GM12874 (cell line): ENCODE results near the gene SRBD1.

ENCODE experiments used
- TF ChIP-seq, protein P1 (sequence below): IDR thresholded peaks from 2 replicates; pipeline ENCODE4 v1.5.1; 2011; ENCODE audit warnings: low read depth, mild to moderate bottlenecking, control low read depth, low read length, moderate library complexity; ENCODE audit not compliant: insufficient read depth

The SRBD1 gene

GRCh38 chr2:45650851-45651414, 39.9 kb upstream of the SRBD1 start:
- TF ChIP-seq, protein P1, sequence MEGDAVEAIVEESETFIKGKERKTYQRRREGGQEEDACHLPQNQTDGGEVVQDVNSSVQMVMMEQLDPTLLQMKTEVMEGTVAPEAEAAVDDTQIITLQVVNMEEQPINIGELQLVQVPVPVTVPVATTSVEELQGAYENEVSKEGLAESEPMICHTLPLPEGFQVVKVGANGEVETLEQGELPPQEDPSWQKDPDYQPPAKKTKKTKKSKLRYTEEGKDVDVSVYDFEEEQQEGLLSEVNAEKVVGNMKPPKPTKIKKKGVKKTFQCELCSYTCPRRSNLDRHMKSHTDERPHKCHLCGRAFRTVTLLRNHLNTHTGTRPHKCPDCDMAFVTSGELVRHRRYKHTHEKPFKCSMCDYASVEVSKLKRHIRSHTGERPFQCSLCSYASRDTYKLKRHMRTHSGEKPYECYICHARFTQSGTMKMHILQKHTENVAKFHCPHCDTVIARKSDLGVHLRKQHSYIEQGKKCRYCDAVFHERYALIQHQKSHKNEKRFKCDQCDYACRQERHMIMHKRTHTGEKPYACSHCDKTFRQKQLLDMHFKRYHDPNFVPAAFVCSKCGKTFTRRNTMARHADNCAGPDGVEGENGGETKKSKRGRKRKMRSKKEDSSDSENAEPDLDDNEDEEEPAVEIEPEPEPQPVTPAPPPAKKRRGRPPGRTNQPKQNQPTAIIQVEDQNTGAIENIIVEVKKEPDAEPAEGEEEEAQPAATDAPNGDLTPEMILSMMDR = peak; percentile 55

GRCh38 chr2:45649858-45650811, 39.1 kb upstream of the SRBD1 start:
- TF ChIP-seq, protein P1 = no peak

DNA sequence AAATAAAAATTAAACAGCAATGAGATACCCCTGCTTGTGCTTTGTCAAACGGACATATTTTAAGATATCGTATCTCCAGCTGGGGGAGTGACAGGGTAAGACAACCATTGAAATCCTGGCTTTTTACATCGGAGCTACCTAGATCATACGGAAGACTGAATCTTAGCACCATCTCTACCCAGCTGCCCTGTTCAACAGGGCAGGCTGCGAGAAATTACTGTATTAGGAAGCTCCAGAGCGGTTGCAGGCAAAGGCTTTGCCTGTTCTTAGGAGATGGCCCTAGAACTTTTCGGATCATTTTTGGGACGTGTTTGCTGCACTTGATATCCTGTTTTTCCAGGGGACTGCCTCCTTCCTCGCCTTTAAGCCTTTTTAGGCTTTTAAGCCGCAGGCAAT, 38.4 kb upstream of the SRBD1 start:
- TF ChIP-seq, protein P1 = no peak

DNA sequence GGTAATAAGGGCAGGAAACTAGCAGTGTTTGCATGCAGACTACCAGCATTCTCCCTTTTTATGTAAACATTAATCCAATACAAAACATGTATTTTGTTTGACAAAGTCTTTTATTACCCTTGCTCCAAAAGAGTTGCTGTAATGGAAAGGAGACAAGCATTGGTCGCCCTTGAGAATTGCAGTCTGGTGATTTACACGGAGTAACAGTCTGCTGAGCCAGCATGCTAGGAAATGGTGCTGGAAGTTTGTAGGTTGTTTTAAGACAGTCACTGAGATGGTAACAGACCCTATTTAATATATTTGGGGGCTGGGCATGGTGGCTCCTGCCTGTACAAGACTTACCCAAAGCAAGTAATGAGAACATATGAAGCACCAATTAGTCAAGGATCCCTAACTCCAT, 37.6 kb upstream of the SRBD1 start:
- TF ChIP-seq, protein P1 = no peak

DNA sequence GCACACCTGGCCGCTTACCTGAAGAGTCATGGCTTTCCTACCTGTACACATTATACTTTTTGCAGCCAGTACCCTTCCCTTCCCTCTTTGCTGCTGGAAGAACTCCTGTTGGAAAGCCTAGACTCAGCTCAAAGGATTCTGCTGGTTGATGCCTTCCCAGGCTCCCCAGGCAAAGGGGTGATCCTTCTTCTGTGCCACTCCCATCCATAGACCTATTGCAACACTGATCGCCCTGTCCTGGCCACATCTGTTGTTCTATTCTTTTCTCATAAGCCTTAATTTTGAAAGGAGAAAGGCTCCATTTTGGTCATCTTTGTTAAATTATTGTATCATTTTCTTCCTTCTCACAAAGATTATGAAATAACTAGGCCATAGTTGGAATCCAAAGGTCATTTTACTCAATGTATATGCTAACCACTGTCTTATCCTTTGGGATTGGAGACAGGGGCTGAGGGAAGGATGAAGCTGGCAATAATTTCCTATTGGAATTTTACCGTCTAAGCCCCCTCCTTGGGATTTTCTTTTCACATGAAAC, 37.0 kb upstream of the SRBD1 start:
- TF ChIP-seq, protein P1 = no peak

GRCh38 chr2:45647356-45647755, 36.3 kb upstream of the SRBD1 start:
- TF ChIP-seq, protein P1 = no peak

GRCh38 chr2:45646289-45646688, 35.2 kb upstream of the SRBD1 start:
- TF ChIP-seq, protein P1 = no peak
